Measurements from ENCODE around the gene SLITRK3. TPM values are rescaled to one million over a fixed set of nuclear protein-coding genes. Genes with fewer than 3 reads are reported as not detected.
"Not testable (repeated sequence)": the region's sequence is repeated elsewhere in the genome, so short reads cannot be mapped to it uniquely, and the experiment has no call there.

Gene SLITRK3
- polyA plus RNA-seq, 1 donor, result 0.23 TPM

GRCh38 chr3:165192610-165193192 is 3.5 kb downstream of the SLITRK3 start:
- DNase-seq, result no peak

GRCh38 chr3:165191491-165191890 is 4.7 kb downstream of the SLITRK3 start:
- no peak for DNase-seq

DNA sequence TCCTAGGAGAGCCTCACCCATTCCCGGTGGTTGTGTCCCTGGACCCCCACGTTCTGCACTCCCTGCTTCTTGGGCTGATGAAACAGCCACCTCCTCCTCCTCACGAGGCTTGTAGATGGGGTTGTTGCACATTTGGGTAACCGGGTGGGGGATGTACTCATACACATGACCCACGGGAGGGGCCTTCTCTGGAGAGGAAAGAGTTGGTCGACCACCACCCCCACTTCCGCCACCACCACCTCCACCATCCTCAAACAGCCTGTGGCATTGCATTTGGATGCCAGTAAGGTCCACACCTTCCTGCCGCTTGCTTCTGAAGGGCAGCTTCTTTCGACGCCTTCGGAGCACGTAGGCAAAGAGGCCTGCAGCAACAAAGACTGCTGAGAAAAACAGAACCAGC is 7.7 kb downstream of the SLITRK3 start:
- DNase-seq, result no peak

- peak; percentile 60 for DNase-seq
These were observed 10.4 kb downstream of the SLITRK3 start for GRCh38 chr3:165185707-165186327.

DNA sequence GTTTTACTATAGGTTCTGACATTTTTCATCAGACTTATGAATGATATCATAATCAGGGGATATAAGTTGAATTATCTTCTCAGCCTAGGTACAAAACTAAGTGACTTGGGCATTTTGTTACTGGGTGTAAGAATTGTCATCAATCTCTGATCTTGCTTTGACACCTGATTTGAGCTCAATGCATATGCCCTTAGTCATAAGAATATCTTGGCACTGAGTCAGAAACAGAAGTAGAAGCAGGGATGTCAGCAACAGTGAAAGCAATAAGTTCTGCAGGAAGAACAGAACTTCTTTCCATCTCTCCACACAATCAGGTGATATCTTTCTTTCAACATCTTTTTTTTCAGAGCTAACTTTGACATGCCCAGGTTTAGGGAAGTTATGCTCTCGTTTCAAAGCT is 14.6 kb downstream of the SLITRK3 start:
- no peak for DNase-seq

- no peak for DNase-seq
These were observed 25.9 kb downstream of the SLITRK3 start for GRCh38 chr3:165170236-165170635.

GRCh38 chr3:165169368-165169767 is 26.8 kb downstream of the SLITRK3 start:
- DNase-seq, result no peak

- no peak for DNase-seq
These were observed 33.3 kb downstream of the SLITRK3 start for GRCh38 chr3:165162883-165163282.

DNA sequence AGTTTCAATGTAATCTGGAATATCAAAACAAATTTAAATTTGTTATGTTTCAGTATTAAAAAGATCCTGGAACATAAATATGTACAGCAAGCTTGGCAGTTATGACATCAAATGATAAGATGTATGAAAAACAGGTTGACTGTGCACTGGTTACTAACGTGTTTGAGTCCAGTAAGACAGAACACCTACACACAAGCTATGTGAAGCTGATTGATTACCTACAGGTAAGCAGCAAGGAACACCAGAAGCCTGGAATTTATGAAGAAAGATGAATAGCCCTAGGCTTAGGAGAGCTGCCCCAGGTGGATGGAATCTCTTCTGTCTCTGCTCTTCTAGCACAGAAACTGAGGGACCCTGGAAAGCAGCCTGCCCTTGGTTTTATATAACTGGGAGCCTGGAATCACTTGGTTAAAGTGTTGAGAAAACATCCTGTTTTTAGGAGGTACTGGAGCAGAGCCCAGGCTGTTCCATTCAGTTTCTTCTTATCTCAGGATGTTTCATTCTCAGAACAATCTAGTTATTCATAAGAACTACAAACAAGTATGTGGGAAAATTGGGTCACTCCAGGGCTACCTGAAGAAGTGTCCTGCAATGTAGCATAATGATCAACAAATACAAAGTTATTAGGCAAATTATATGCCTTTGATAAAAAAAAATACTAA is 36.3 kb downstream of the SLITRK3 start:
- no peak for DNase-seq

- DNase-seq, result no peak
These were observed 38.2 kb downstream of the SLITRK3 start for GRCh38 chr3:165158011-165158410.

- DNase-seq, result no peak
These were observed 39.3 kb downstream of the SLITRK3 start for GRCh38 chr3:165156757-165157420.

GRCh38 chr3:165148876-165149441 is 47.2 kb downstream of the SLITRK3 start:
- DNase-seq, result no peak

DNA sequence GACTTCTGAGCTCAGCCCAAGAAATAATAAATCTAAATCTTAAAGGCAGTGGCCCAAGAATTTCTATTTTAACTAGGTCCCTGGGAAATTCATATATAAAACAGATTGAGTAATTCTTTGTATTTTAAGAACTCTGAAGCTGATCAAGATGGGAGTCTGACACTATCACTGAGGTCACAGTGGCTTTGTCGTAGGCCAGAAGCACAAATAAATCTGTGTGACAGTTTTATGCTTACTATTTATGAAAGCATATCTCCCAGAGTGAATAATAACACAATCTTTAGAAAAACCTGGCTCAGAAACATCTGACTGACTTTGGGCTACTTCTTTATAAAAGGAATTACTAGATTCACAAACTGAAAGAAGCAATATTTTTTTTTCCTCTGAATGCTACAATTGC is 51.9 kb downstream of the SLITRK3 start:
- DNase-seq, result no peak

- DNase-seq, result not testable (repeated sequence)
These were observed 56.3 kb downstream of the SLITRK3 start for GRCh38 chr3:165139918-165140317.

Other genes starting within 250 kb of the SLITRK3 start
- not detected for gene SI, start 117.9 kb downstream of the SLITRK3 start, polyA plus RNA-seq (ENCODE audit: insufficient read length)